Measurements from ENCODE around the gene CSPG4.

CSPG4 gene

DNA sequence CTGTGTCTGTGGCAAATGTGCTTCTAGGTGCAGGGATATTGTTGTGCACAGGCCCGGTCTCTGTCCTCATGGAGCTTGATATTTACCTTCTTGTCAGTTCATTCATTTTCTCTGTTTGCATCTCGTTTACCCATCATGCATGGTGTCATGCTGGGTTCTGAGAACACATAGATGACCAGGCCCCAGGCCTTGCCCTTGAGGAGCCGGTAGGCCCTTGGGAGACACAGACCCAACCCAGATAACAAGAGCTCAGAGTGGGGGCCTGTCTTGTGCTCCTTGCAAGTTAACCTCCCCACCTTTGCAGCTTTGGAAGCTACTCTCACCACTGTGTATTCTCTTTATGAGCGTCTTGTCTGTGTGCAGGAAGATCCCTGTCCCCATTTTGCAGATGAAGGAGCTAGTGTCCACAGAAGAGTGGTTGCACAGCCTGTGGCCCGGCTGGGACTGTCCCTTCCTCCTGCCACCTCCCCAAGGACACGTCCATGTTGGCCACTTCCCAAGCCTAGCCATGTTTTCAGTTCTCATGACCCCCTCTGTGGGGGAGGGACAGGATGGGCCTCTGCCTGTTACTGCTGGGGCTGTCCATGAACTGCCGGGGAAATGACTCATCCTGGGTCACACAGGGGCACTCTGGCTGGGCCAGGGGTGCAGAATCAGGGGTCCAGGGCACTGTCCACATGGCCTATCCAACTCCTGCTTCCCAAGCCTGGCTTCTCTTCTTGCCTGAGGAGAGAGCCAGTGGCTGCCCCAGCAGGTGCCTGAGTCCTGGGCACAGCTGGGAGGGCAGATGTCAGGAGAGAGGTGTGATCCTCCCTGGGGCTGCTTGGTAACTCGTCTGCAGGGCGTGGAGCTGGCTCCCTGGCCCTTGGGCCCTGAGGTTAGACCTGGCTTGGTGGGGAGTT is 61.5 kb downstream of the CSPG4 start:
- peak overlapping the region; percentile 6 for H3K4me3 ChIP-seq (ENCODE audit: low read length)
- H3K9me3 ChIP-seq (ENCODE audit: low read length): no peaks in the 10 kb centered on the region
- H3K4me1 ChIP-seq (ENCODE audit: insufficient read depth, low read length): peaks cover 56% of the 10 kb centered on the region
- no peak overlapping the region for H2AFZ ChIP-seq (ENCODE audit: low read depth, low read length)
- H3K27me3 ChIP-seq (ENCODE audit: insufficient read depth, low read length): no peaks in the 10 kb centered on the region
- H3K36me3 ChIP-seq (ENCODE audit: insufficient read depth, low read length): peaks cover 24% of the 10 kb centered on the region

DNA sequence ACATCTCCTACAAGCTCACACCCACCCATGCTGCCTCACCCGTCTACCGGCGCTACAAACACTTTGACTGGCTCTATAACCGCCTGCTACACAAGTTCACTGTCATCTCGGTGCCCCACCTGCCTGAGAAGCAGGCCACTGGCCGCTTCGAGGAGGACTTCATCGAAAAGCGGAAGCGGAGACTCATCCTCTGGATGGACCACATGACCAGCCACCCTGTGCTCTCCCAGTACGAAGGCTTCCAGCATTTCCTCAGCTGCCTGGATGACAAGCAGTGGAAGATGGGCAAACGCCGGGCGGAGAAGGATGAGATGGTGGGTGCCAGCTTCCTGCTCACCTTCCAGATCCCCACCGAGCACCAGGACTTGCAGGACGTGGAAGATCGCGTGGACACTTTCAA is 62.8 kb downstream of the CSPG4 start:
- peaks cover 20% of the 10 kb centered on the region for H3K36me3 ChIP-seq (ENCODE audit: insufficient read depth, low read length)
- H2AFZ ChIP-seq (ENCODE audit: low read depth, low read length): no peak overlapping the region
- H3K4me3 ChIP-seq (ENCODE audit: low read length): peak overlapping the region; percentile 6
- no peaks in the 10 kb centered on the region for H3K27me3 ChIP-seq (ENCODE audit: insufficient read depth, low read length)
- no peaks in the 10 kb centered on the region for H3K9me3 ChIP-seq (ENCODE audit: low read length)
- H3K4me1 ChIP-seq (ENCODE audit: insufficient read depth, low read length): peaks cover 56% of the 10 kb centered on the region

GRCh38 chr15:75649045-75649761 is 63.4 kb downstream of the CSPG4 start:
- H3K9me3 ChIP-seq (ENCODE audit: low read length): no peaks in the 10 kb centered on the region
- H2AFZ ChIP-seq (ENCODE audit: low read depth, low read length): no peak overlapping the region
- H3K4me1 ChIP-seq (ENCODE audit: insufficient read depth, low read length): peaks cover 56% of the 10 kb centered on the region
- H3K36me3 ChIP-seq (ENCODE audit: insufficient read depth, low read length): peaks cover 20% of the 10 kb centered on the region
- peak overlapping the region; percentile 93 for H3K4me3 ChIP-seq (ENCODE audit: low read length)
- no peaks in the 10 kb centered on the region for H3K27me3 ChIP-seq (ENCODE audit: insufficient read depth, low read length)

DNA sequence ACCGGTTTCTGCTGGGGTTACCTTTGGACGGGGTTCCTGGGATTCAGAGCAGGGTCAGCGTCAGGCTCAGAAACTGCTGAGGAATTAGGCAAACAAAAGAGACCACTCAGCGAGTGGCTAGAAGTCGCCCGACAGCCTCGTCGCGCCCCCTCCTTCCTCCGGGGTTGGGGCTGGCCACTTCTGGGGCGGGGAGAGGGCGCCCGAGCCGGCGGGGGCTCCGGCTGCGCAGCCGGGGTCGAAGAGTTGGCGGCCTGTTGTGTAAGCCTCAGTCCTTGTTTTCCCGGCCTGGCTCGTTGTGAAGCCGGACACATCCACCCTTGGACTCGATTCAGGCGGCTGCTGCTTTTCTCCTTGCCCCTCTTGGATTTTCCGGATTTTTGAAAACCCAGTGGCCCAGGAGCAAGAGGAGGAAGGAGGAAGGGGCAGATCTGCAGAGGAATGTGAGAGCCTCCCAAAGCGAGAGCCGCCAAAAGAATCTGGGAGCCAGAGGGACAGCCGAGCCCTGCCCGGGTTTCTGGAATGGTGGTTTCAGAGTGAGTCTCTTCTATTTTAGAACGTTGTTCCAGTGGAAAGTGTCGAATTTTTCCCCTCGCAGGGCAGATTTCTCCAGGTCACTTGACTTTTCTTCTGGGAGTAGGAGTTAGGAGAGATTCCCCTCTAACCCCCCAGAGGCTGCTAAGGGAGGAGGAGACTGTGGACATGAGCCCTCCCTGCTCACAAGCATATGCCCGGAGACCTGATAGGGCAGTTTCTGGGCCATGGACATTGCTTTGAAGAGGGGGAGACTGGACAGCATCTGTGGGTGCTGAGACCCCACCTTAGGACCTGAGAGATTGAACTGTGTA is 64.3 kb downstream of the CSPG4 start:
- Histone ChIP-seq H3K9me3 (ENCODE audit: low read length) (no peaks in the 10 kb centered on the region), H2AFZ (ENCODE audit: low read depth, low read length) (peak overlapping the region; percentile 93), H3K27me3 (ENCODE audit: insufficient read depth, low read length) (no peaks in the 10 kb centered on the region), H3K4me3 (ENCODE audit: low read length) (peak overlapping the region; percentile 93), H3K36me3 (ENCODE audit: insufficient read depth, low read length) (peaks cover 20% of the 10 kb centered on the region), H3K4me1 (ENCODE audit: insufficient read depth, low read length) (peaks cover 56% of the 10 kb centered on the region)

GRCh38 chr15:75647370-75648155 is 65.1 kb downstream of the CSPG4 start, which contains the start of gene SNX33:
Gene SNX33 (plus strand): TSS chr15:75647912. CDS start chr15:75649103, 1,191 bp downstream.
- H2AFZ ChIP-seq (ENCODE audit: low read depth, low read length): peak within 1 kb of the TSS; percentile 93
- no peaks in the 10 kb centered on the region for H3K9me3 ChIP-seq (ENCODE audit: low read length)
- peaks cover 20% of the 10 kb centered on the region for H3K36me3 ChIP-seq (ENCODE audit: insufficient read depth, low read length)
- H3K4me3 ChIP-seq (ENCODE audit: low read length): peak within 1 kb of the TSS; percentile 93
- H3K4me1 ChIP-seq (ENCODE audit: insufficient read depth, low read length): peaks cover 50% of the 10 kb centered on the region
- H3K27me3 ChIP-seq (ENCODE audit: insufficient read depth, low read length): no peaks in the 10 kb centered on the region

GRCh38 chr15:75646944-75647364 is 65.7 kb downstream of the CSPG4 start:
- H3K27me3 ChIP-seq (ENCODE audit: insufficient read depth, low read length): no peaks in the 10 kb centered on the region

GRCh38 chr15:75646112-75646943 is 66.3 kb downstream of the CSPG4 start:
- H3K4me3 ChIP-seq (ENCODE audit: low read length): peak overlapping the region; percentile 93
- no peaks in the 10 kb centered on the region for H3K9me3 ChIP-seq (ENCODE audit: low read length)
- H2AFZ ChIP-seq (ENCODE audit: low read depth, low read length): peak overlapping the region; percentile 93
- H3K27me3 ChIP-seq (ENCODE audit: insufficient read depth, low read length): no peaks in the 10 kb centered on the region
- H3K4me1 ChIP-seq (ENCODE audit: insufficient read depth, low read length): peaks cover 38% of the 10 kb centered on the region
- H3K36me3 ChIP-seq (ENCODE audit: insufficient read depth, low read length): peaks cover 19% of the 10 kb centered on the region

More at GRCh38 chr15:75646944-75647364, 65.7 kb downstream of the CSPG4 start:
- H3K9me3 ChIP-seq (ENCODE audit: low read length): no peaks in the 10 kb centered on the region
- peaks cover 44% of the 10 kb centered on the region for H3K4me1 ChIP-seq (ENCODE audit: insufficient read depth, low read length)
- H2AFZ ChIP-seq (ENCODE audit: low read depth, low read length): peak overlapping the region; percentile 93
- peak overlapping the region; percentile 93 for H3K4me3 ChIP-seq (ENCODE audit: low read length)
- peaks cover 20% of the 10 kb centered on the region for H3K36me3 ChIP-seq (ENCODE audit: insufficient read depth, low read length)

DNA sequence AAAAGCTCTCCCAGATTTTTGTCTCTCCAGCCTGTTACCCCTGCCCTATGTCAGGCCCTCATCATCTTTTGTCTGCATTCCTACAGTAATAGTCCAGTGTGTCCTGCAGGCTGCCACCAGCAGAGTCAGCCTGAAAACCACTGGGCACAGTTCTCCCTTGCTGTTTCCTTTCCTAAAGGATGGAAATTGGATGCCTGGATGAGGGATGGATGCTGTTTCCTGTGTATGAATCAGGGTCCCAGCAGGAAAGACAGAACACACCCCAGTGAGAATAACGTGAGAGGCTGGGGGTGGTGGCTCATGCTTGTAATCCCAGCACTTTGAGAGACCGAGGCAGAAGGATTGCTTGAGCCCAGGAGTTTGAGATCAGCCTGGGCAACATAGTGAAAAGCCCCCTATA is 68.3 kb downstream of the CSPG4 start:
- Histone ChIP-seq H3K4me1 (ENCODE audit: insufficient read depth, low read length) (peaks cover 20% of the 10 kb centered on the region), H3K9me3 (ENCODE audit: low read length) (no peaks in the 10 kb centered on the region), H3K36me3 (ENCODE audit: insufficient read depth, low read length) (peaks cover under 1% of the 10 kb centered on the region), H2AFZ (ENCODE audit: low read depth, low read length) (no peak overlapping the region), H3K4me3 (ENCODE audit: low read length) (no peak overlapping the region), H3K27me3 (ENCODE audit: insufficient read depth, low read length) (no peaks in the 10 kb centered on the region)

DNA sequence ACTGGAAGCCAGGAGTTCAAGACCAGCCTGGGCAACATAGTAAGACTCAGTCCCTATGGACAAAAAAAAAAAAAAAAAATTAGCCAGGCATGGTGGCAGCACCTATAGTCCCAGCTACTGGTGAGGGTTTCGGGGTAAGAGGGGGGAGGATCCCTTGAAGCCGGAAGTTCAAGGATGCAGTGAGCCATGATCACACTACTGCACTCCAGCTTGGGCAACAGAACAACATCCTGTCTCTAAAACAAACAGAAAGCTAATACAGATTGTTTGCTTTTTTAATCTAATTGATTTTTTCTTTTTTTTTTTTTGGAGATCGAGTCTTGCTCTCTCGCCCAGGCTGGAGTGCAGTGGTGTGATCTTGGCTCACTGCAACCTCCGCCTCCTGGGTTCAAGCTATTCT is 71.0 kb downstream of the CSPG4 start:
- peaks cover 7% of the 10 kb centered on the region for H3K36me3 ChIP-seq (ENCODE audit: insufficient read depth, low read length)
- no peak overlapping the region for H2AFZ ChIP-seq (ENCODE audit: low read depth, low read length)
- peaks cover 24% of the 10 kb centered on the region for H3K4me1 ChIP-seq (ENCODE audit: insufficient read depth, low read length)
- no peaks in the 10 kb centered on the region for H3K9me3 ChIP-seq (ENCODE audit: low read length)
- H3K27me3 ChIP-seq (ENCODE audit: insufficient read depth, low read length): no peaks in the 10 kb centered on the region
- no peak overlapping the region for H3K4me3 ChIP-seq (ENCODE audit: low read length)

- Histone ChIP-seq H2AFZ (ENCODE audit: low read depth, low read length) (no peak overlapping the region), H3K36me3 (ENCODE audit: insufficient read depth, low read length) (peaks cover 7% of the 10 kb centered on the region), H3K27me3 (ENCODE audit: insufficient read depth, low read length) (no peaks in the 10 kb centered on the region), H3K4me1 (ENCODE audit: insufficient read depth, low read length) (peaks cover 21% of the 10 kb centered on the region), H3K4me3 (ENCODE audit: low read length) (peak overlapping the region; percentile 90), H3K9me3 (ENCODE audit: low read length) (no peaks in the 10 kb centered on the region)
These were observed 71.5 kb downstream of the CSPG4 start for GRCh38 chr15:75641179-75641503.

- Histone ChIP-seq H3K4me1 (ENCODE audit: insufficient read depth, low read length) (peaks cover 21% of the 10 kb centered on the region), H3K36me3 (ENCODE audit: insufficient read depth, low read length) (peaks cover 7% of the 10 kb centered on the region), H3K4me3 (ENCODE audit: low read length) (peak overlapping the region; percentile 90), H2AFZ (ENCODE audit: low read depth, low read length) (peak overlapping the region; percentile 7), H3K27me3 (ENCODE audit: insufficient read depth, low read length) (no peaks in the 10 kb centered on the region), H3K9me3 (ENCODE audit: low read length) (no peaks in the 10 kb centered on the region)
These were observed 72.0 kb downstream of the CSPG4 start for GRCh38 chr15:75640483-75641178.

Measured in neuron (in vitro differentiated cells).